CD4-positive, alpha-beta T cell treated with Interleukin-4 for 1 hour (primary cell): ENCODE measurements around the gene BTBD2.
A peak's percentile ranks its signal among the peaks of the same experiment; 100 is the strongest.

Experiments used
- DNase-seq, 2 donors: peaks; one replicate each; pipeline ENCODE4 v3.0.0-alpha.2; 2020 to 2022

Gene BTBD2

DNA sequence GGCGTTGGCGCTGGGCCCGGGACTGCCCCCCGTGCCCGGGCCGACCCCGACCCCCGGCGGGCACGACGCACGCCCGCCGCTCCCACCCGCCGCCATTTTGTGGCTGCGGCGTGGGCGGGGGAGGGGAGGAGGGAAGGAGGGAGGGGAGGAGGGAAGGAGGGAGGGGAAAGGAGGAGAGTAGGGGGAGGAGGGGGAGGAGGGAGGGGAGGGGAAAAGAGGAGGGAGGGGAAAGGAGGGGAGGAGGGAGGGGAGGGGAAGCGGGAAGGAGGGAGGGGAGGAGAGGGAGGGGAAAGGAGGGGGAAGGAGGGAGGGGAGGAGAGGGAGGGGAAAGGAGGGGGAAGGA is at the start of gene BTBD2:
BTBD2 (minus strand) TSS at position 107 of the 343 bp plus-strand sequence; CDS start at position 96, 11 bp downstream.
- DNase-seq = peak; percentile 46 to 66

DNA sequence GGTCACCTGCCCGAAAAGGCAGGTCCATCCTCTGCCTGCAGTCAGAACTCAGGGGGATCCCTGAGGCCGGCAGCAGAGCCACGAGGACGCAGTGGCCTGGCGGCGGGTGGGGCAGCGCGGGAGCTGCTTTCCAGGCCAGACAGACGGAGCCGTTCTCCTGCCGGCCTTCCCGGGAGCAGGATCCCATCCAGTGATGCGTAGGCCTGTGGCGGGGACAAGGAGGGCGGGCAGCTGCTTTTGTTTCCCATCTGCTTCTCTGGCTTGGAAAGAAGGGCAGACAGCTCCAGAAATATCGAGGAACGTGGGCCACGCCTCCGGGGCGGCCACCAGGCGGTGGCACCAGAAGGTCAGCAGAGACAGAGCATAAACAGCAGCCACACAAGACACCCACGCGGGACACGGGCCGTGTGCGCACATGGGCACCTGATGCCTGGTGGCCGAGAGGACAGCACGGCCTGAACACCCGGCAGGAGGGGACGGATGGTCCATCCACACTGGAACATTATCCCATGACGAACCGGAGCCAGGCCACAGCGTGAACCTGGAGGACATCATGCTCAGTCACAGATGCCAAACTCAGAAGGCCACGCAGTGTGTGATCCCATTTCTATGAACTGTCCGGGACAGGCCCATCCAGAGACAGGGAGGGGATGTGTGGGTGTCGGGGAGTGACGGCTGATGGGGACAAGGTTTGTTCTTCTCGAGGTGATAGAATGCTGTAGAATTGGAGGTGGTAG is 49.4 kb upstream of the BTBD2 start:
- DNase-seq = no peak

DNA sequence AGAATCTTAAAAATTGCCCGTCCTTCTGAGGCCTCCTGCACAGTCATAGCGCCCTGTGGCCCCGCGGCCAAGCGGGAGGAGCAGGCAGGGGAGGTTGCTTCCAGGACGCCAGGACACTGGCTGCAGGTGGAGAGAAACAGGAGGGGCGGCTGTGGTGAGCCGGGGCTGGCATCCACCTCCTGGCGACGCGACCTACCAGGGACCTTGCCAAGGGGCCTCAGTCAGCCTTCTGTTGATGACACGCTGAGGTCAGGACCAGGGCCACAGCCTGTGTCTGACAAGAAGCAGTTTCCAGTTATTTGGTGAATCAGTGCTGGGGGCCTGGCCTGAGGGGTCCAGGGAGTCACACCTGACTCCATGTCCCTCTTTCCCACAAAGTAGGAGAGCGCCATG is 48.9 kb upstream of the BTBD2 start:
- DNase-seq = no peak

DNA sequence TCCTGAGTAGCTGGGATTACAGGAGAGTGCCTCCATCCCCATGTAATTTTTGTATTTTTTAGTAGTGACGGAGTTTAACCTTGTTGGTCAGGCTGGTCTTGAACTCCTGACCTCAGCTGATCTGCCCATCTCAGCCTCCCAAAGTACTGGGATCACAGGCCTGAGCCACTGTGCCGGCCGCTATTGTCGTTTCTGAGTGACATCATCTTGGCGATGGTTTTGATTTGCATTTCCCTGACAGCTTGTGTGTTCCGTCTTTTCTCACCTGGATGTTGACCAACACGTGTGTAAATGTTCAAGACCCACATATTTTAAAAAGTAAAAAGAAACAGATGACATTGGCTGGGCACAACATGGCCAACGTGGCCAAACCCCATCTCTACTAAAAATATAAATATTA is 48.3 kb upstream of the BTBD2 start:
- DNase-seq = no peak

DNA sequence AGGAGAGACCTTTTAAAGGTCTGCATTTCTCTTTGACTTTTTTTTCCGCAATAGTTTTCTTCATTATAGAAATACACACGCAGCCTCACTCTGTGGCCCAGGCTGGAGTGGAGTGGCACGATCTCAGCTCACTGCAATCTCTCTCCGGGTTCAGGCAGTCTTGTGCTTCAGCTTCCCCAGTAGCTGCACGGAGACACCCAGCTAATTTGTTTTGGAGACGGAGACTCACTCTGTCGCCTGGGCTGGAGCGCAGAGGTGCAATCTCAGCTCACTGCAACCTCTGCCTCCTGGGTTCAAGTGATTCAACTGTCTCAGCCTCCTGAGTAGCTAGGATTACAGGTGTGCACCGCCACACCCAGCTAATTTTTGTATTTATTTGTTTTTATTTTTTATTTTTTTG is 47.3 kb upstream of the BTBD2 start:
- DNase-seq = no peak

DNA sequence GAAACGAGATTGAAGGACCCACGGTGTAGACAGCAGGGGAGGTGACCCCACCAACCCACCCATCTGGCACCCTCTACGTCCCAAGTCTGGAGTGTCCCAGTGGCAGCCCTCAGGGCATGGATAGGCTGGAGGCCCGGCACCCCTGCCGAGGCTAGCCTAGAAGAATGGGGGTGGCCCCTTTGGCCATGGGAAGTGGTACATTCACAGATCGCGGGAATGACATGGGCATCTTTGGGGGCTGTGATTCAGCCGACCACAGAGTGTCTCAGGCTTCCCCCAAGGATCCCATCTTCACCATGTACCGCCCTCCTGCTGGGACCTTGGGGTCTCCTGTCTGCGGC is 46.8 kb upstream of the BTBD2 start:
- no peak for DNase-seq

DNA sequence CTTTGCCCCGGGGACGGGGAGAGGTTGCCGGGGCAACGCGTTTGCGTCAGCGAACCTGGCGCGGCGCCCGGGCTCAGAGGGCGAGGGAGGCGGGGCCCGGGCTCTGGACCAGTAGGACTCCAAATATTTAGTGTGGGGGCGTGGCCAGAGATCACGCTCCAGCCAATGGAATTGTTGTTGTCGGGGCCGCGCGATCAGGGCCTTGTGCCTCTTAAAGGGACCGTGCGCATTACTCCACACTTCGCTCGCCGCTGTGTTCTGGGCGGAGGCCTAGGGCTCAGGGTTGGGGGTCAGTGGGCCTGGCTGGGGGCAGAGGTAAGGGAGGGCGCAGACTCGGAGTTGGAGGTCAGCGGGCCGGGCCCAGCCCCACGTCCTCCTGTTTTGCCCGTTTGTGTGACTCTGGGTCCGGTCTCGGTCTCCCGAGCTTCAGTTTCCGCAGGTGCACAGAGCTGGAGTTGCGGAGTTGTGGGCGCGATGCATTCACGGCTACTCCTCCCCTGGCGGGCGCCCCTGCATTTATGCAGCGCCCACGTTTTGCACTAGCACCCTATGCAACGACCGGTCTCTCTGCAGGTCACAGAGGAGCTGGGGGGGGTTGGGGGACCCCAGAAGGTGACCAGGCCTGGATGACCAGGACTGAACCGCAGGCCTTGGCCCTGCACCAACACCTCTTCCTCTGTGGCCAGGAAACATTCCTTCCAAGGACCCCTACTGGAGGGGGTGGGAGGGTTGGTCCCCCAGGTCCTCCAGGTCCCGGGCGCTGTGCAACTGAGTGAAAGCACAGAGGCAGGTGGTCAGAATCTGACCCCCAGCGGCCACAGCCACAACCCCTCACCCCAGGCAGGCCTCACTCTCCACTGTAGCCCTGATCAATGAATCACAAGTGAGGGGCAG is 46.2 kb upstream of the BTBD2 start:
- peak; percentile 99 for DNase-seq

DNA sequence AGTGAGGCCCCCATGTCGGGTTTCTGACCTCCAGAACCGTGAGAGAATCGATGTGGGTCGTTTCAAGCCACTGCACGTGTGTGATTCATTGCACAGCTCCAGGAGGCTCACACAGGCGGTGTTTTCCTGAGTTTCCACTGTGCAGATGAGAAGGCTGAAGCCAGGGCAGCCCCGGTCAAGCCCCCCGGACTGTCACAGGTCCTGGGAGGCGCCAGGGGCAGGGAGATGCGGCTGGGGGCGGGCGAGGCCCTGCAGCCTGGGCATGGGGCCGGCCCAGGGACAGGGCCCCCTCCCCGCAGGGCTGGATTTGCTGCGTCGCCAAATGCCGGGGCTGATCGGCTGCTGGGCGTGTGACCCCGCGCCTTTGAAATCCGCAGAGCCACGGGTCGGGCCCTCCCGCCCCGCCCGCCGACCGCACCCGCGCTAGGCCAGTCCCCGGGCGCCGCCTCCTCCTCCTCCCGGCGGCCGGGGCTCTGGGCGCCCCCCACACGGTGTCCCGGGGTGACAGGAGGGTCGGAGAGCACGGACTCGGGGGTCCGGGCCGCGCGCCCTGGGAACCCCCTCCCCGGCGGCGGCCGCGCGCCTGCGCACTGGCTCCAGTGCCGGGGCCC is 45.5 kb upstream of the BTBD2 start:
- peak in 1 of 2 donors; percentile 49 for DNase-seq

DNA sequence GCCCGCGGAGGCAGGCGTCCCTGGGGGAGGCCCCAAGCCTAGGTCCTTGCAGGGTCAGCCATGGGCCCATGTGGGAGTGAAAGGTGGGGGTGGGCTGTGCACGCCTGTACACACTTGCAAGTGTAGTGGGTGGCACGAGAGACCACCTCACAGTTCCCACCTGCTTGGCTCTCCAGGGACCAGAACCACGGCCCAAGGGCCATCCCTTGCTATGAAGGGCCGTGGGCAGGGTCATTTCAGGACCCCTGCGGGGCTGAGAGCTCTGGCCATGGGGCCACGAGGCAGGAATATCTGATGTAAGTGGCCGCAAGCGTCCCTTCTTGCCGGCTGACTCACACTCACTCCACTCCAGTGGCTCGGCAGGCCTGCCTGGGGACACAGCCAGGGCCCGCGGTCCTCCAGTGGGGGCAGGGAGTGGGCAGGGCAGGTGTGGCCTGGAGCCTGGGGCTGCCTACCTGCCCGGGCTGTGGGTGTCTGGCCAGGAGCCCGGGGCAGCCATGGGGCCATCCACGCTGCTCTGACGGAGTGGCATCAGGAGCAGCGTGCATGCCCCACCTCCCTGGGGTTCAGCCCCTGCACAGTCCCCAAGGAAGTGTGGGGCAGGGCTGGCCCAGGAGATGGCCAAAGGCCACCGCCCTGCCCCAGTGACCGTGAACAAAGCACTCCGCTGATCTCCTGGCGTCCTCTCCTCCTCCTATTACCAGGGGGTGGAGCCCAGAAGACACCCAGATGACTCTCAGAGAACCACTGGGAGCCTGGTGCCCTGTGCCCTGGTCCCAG is 44.1 kb upstream of the BTBD2 start:
- DNase-seq = no peak

DNA sequence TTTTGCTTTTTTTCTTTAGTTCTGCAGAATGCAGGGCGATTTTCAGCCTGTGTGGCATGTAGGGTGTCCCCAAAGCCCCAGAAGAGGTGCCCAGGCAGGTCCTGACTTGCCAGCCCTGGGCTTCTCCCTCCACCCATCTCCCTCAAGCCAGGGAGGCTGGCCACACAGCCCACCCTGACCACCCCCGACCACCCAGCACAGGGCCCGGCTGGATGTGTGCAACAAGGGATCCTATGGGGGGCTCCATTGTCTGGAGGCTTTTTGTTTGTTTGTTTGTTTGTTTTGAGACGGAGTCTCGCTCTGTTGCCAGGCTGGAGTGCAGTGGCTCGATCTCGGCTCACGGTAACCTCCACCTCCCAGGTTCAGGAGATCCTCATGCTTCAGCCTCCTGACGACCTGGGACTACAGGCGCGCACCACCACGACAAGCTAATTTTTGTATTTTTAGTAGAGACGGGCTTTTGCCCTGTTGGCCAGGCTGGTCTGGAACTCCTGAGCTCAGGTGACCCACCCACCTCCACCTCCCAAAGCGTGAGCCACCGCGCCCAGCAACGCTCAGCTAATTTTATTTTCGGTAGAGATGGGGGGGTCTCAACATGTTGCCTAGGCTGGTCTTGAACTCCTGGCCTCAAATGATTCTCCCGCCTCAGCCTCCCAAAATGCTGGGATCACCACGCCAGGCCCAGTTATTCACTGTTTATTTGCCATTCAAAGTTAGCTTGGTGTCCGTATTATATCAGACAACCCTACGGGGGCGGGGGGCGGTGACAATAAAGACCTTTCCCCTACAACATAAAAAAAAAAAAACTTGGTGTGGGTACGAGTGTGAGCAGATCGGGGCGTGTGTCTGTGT is 43.3 kb upstream of the BTBD2 start:
- DNase-seq = no peak

DNA sequence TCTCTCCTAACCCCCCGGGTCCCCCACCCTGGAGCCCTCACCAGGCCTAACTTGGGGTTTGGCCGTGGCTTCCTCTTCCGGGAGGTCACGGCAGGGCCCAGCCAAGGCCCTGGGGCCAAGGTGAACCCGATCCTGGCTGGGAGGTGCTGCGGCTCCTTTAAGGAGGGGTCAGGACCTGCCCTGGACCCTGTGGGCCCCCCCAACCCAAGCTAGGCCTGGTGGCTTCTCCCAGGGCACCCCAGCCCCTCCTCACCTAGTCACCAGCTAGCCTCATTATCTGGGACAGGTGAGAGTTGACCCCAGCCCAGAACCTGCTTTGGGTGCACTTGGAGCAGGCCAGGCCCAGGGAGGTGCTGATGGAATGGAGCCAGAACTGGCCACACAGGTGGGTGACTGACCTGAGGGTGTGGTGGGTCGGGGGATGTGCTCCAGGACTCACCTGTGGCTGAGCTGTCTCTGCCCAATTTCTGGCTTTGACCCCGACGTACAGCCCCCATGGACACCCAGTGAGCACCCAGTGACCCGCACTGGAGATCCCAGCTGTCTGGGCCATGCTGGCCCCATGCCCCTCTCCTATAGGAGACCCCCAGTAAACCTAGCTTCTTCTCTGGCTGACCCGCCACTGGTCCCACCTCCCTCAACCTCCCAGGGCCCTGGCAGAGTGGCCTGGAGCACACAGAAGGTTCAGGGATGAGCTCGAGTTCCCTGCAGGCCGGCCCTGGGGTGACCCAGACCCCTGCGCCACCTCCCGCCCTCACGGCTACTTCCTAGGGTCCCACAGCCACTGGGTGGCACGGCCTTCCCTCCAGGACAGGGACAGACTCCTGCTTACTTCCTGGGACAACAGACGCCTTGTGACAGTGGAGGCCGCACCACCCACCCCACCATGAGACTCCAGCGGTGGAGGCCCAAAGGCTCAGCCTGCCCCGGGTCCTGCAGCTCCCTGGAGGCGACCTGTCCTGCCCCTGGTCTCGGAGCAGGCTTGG is 42.3 kb upstream of the BTBD2 start:
- DNase-seq = no peak

DNA sequence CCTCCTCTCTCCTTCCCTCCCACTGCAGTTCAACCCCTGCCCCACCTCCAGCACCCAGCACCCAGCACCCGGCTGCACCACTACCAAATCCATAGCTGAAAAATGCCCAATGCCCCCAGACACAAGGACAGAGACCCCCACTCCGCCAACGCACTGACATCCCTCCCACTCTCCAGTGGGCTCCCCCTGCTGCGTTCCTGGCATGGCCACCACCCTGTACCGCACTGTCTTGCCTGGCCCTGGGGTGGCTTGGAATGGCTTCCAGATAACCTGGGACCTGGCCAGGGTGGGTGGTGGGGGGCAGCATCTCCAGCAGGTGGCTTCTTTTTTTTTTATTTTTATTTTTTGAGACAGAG is 41.3 kb upstream of the BTBD2 start:
- DNase-seq = no peak

DNA sequence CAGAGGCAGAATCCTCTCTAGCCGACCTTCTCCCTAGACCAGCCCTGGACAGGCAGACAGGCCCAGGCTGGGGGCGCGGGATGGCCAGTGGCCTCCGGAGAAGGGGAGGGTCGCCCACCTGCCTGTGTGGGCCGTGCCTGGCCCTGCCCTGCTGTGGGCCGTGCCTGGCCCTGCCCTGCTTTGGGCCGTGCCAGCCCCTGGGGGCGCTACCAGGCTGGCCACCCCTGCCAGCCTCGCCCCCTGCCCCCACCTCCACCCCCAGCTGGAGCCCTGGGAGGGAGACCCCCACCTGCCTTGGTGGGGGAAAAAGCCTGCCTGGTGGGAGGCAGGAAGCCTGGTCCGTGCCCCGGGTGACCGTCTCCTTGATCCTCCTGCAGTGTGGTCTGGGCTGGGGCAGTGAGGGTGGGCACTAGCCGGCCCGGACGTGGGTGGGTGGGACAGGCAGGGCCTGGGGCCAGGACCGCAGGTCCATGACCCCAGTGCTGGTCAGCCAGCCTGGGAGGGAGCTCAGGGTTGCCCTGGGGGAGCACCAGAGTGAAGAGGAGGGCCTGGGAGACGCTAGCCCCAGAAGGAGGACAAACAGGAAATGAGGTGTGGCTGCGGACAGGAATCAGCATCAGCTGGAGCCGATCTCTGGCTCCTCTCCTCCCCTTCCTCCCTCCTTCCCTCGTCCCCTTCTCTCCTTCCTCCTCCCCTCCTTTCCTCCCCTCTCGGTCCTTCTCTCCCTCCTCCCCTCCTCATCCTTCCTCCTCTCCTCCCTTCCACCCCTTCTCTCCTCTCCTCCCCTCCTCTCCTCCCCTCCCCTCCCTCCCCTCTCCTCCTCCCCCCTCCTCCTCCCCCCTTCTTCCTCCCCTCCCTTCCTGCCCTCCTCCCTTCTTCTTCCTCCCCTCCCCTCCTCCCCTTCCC is 40.7 kb upstream of the BTBD2 start:
- DNase-seq = peak in 1 of 2 donors; percentile 53

DNA sequence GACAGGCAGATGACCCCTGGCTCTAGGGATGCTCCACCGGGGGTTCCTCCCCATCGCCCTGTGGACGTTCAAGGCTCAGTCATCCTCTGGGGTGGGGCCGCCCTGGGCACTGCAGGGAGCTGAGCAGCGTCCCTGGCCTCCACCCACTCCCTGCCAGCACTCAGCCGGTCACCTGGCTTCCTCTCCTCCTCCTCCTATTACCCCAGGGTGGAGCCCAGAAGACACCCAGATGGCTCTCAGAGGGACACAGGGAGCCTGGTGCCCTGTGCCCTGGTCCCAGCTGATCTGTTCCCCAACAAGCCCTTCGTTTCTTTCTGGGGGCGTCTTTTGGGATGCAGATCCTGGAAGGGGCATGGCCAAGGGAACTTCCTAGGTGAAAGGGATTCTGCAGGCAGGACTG is 39.2 kb upstream of the BTBD2 start:
- no peak for DNase-seq

DNA sequence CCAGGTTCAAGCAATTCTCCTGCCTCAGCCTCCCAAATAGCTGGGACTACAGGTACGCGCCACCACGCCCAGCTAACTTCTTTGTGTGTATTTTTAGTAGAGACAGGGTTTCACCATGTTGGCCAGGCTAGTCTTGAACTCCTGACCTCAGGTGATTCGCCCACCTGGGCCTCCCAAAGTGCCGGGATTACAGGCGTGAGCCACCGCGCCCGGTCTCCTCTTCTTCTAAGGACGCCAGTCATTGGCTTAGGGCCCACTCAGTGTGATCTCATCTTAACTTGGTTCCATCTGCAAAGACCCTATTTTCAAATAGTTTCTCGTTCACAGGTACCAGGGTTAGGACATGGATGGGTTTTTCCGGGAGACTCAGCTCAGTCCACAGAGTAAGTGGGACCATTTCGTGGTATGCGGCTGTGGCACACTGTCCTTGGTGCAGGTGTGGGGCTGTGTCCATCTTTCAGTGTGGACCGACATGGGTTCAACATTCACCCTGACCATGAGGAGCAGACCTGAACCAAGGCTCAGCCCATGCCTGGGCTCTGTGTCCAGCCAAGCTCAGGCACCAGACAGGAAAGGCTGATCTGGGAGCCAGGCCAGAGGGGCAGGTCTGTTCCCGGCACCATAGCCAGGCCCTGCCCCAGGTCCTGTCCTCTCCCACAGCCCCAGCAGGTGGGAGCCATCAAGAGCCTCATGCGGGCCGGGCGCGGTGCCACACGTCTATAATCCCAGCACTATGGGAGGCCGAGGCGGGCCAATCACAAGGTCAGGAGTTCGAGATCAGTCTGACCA is 38.3 kb upstream of the BTBD2 start:
- no peak for DNase-seq

DNA sequence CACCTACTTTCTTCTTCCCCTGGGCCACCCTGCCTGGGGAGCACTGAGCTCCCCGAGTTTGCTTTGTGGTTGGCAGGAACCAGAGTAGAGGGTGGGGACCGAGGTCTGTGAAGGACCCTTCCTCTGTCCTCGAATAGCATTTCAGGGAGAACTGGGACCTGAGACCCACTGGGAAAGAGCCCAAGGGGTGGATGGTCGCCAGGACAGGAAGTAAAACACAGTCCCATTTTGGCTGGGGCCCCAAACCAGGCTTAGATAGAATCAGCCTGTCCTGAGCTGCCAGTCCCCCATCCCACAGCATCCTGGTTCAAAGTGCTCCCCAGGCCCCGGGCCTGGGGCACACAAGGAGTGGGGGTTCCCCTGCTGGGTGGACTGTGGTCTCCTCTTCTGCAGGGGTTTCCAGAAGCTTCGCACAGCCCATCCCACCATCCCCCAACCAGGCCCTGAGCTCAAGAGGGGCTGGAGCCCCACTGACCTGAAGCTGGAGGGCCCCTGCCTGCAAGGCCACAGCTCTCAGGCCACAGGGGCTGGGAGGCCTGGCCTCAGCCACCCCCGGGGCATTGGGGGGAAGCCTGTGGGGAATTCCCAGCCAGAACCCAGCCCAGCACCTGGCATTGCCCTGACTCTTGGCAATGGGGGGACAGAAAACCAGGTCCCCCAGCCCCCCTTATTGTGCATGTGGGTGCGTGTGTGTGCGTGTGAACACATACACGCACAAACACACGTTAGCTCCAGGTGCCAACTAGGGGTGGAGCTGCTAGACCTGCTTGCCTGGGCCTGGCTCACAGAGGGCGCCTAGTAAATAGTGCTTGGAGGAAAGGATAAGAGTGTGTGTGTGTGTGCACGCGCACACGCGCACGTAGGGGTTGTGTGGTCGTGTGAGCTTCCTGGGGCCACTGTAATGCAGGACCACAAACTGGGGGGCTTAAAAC is 36.5 kb upstream of the BTBD2 start:
- peak; percentile 76 to 79 for DNase-seq

DNA sequence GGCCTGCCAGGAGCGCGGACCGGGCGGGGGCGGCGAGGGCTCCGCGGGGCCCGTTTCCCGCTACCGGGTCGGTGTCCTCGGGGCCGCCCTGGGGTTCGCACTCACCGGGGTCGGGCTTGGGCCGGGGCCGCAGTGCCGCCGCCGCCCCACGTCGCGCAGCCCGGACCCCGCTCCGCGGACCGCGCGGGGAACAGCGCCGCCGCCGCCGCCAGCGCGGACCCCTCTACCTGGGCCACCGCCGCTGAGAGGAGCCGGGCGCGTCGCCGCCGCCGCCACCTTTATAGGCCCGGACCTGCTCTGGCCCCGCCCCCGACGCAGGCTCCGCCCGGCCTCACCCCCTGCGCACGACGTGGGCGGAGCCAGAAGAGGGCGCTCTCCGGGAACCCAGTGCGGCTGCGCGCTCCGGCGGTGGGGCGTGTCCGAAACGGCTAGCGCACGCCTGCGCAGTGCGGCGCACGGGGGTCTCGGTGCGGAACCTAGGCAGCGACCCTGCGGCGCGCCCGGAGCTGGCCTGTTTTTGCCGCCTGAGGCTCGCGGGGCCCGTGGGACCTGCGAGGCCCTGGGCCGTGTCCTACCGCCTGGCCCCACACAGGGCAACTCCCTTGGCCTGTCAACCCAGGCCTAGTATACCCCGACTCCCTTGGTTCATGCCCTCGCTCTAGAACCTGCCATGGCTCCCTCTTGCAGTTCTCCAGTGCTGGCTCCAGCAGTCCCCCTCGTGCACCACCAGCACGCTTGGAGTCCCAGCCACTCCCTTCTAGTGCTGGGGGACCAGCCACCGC is 35.7 kb upstream of the BTBD2 start, which contains the start of gene MKNK2:
MKNK2 (minus strand) TSS at position 254 of the 782 bp plus-strand sequence. CDS start 393 bp downstream, outside the sequence.
- peak; percentile 89 to 91 for DNase-seq
